Parathyroid adenoma (tissue), 2 donors: Measurements from ENCODE around the gene CD96.

Experiments used
- H2AFZ ChIP-seq: fragments of 300-600 bp; sonication (generic); one replicate; pipeline ENCODE4 v1.7.0; 2017; ENCODE audit warnings: antibody characterized with exemption, mild to moderate bottlenecking
- H3K27ac ChIP-seq: fragments of 300-600 bp; sonication (generic); one replicate; pipeline ENCODE4 v1.7.0; 2017
- H3K27me3 ChIP-seq: fragments of 300-600 bp; sonication (generic); one replicate; pipeline ENCODE4 v1.7.0; 2017; ENCODE audit warnings: low read length; ENCODE audit not compliant: control insufficient read depth, insufficient read depth
- H3K36me3 ChIP-seq: fragments of 300-600 bp; sonication (generic); one replicate; pipeline ENCODE4 v1.7.0; 2017; ENCODE audit warnings: low read length; ENCODE audit not compliant: control insufficient read depth, insufficient read depth
- H3K4me1 ChIP-seq: fragments of 300-600 bp; sonication (generic); one replicate; pipeline ENCODE4 v1.7.0; 2017; ENCODE audit warnings: control low read depth
- H3K4me2 ChIP-seq: fragments of 300-600 bp; sonication (generic); one replicate; pipeline ENCODE4 v1.7.0; 2017; ENCODE audit warnings: low read length
- H3K4me3 ChIP-seq: fragments of 300-600 bp; sonication (generic); one replicate; pipeline ENCODE4 v1.7.0; 2017; ENCODE audit warnings: low read depth, low read length
- H3K79me2 ChIP-seq: fragments of 300-600 bp; sonication (generic); one replicate; pipeline ENCODE4 v1.7.0; 2017; ENCODE audit warnings: control low read depth
- H3K9ac ChIP-seq: fragments of 300-600 bp; sonication (generic); one replicate; pipeline ENCODE4 v1.7.0; 2017; ENCODE audit warnings: mild to moderate bottlenecking
- H3K9me3 ChIP-seq: fragments of 300-600 bp; sonication (generic); one replicate; pipeline ENCODE4 v1.7.0; 2017; ENCODE audit warnings: low read length; ENCODE audit not compliant: control insufficient read depth
- CTCF ChIP-seq: fragments of 300-600 bp; sonication (generic); IDR thresholded peaks from one replicate; pipeline ENCODE4 v1.7.0; 2017; ENCODE audit warnings: antibody characterized with exemption, mild to moderate bottlenecking
- donor health status: primary hyperparathyroidism.

Gene CD96

GRCh38 chr3:111694471-111694870, 152.5 kb downstream of the CD96 start:
- H3K4me2 ChIP-seq: no peak overlapping the region
- no peak overlapping the region for H3K27ac ChIP-seq
- no peaks in the 10 kb centered on the region for H3K27me3 ChIP-seq
- TF ChIP-seq CTCF: no peak
- H2AFZ ChIP-seq: no peak overlapping the region
- no peaks in the 10 kb centered on the region for H3K9me3 ChIP-seq
- H3K9ac ChIP-seq: no peak overlapping the region
- H3K4me1 ChIP-seq: no peaks in the 10 kb centered on the region
- no peaks in the 10 kb centered on the region for H3K36me3 ChIP-seq
- no peaks in the 10 kb centered on the region for H3K79me2 ChIP-seq
- H3K4me3 ChIP-seq: no peak overlapping the region

GRCh38 chr3:111695636-111696117, 153.7 kb downstream of the CD96 start:
- H3K4me3 ChIP-seq: no peak overlapping the region
- H3K4me1 ChIP-seq: no peaks in the 10 kb centered on the region
- H3K4me2 ChIP-seq: no peak overlapping the region
- H3K27me3 ChIP-seq: no peaks in the 10 kb centered on the region
- no peak overlapping the region for H3K9ac ChIP-seq
- H3K79me2 ChIP-seq: no peaks in the 10 kb centered on the region
- TF ChIP-seq CTCF: no peak
- no peak overlapping the region for H3K27ac ChIP-seq
- H3K36me3 ChIP-seq: no peaks in the 10 kb centered on the region
- H2AFZ ChIP-seq: no peak overlapping the region
- no peaks in the 10 kb centered on the region for H3K9me3 ChIP-seq

GRCh38 chr3:111700054-111700453, 158.1 kb downstream of the CD96 start:
- Histone ChIP-seq H3K4me3 (no peak overlapping the region), H3K4me1 (no peaks in the 10 kb centered on the region), H3K27ac (no peak overlapping the region), H2AFZ (no peak overlapping the region), H3K9ac (no peak overlapping the region), H3K36me3 (no peaks in the 10 kb centered on the region), H3K27me3 (no peaks in the 10 kb centered on the region), H3K79me2 (no peaks in the 10 kb centered on the region), H3K4me2 (no peak overlapping the region), H3K9me3 (no peaks in the 10 kb centered on the region)
- no peak for TF ChIP-seq CTCF

GRCh38 chr3:111701292-111701906, 159.4 kb downstream of the CD96 start:
- Histone ChIP-seq H3K27ac (no peak overlapping the region), H3K9ac (no peak overlapping the region), H3K79me2 (no peaks in the 10 kb centered on the region), H3K36me3 (no peaks in the 10 kb centered on the region), H3K4me1 (no peaks in the 10 kb centered on the region), H3K4me3 (no peak overlapping the region), H3K9me3 (no peaks in the 10 kb centered on the region), H2AFZ (no peak overlapping the region), H3K27me3 (no peaks in the 10 kb centered on the region), H3K4me2 (no peak overlapping the region)
- TF ChIP-seq CTCF: no peak
